HG03558 (cell line): ENCODE data around the gene KRT32.

Source experiments
- ATAC-seq: cut with Tn5 transposase; IDR thresholded peaks from one replicate; pipeline ENCODE4 v1.9.1; 2021; ENCODE audit warnings: moderate number of reproducible peaks; ENCODE audit not compliant: unreplicated experiment; ENCODE audit errors: extremely low read depth

The KRT32 gene

GRCh38 chr17:41468346-41468745 lies 1.2 kb upstream of the KRT32 start:
- no peak for ATAC-seq

GRCh38 chr17:41467561-41467960 lies 375 bp upstream of the KRT32 start:
- no peak for ATAC-seq

- no peak for ATAC-seq
Observed at GRCh38 chr17:41464682-41465081, 2.5 kb downstream of the KRT32 start.

- ATAC-seq = no peak
Observed at GRCh38 chr17:41464173-41464572, 3.0 kb downstream of the KRT32 start.

GRCh38 chr17:41463746-41464145 lies 3.4 kb downstream of the KRT32 start:
- no peak for ATAC-seq

- ATAC-seq = no peak
Observed at GRCh38 chr17:41462705-41463104, 4.5 kb downstream of the KRT32 start.

- ATAC-seq = no peak
Observed at GRCh38 chr17:41457676-41458075, 9.5 kb downstream of the KRT32 start.

- no peak for ATAC-seq
Observed at GRCh38 chr17:41456204-41456603, 11.0 kb downstream of the KRT32 start.

GRCh38 chr17:41455236-41455635 lies 11.9 kb downstream of the KRT32 start:
- ATAC-seq = no peak

GRCh38 chr17:41453066-41453465 lies 14.1 kb downstream of the KRT32 start:
- no peak for ATAC-seq

- ATAC-seq = no peak
Observed at GRCh38 chr17:41452281-41452680, 14.9 kb downstream of the KRT32 start.

- ATAC-seq = no peak
Observed at GRCh38 chr17:41451154-41451728, 15.9 kb downstream of the KRT32 start.

GRCh38 chr17:41449008-41449407 lies 18.2 kb downstream of the KRT32 start:
- ATAC-seq = no peak

GRCh38 chr17:41448506-41448905 lies 18.7 kb downstream of the KRT32 start:
- no peak for ATAC-seq

- no peak for ATAC-seq
Observed at GRCh38 chr17:41446806-41447205, 20.4 kb downstream of the KRT32 start.

- ATAC-seq = no peak
Observed at GRCh38 chr17:41444640-41445039, 22.5 kb downstream of the KRT32 start.

GRCh38 chr17:41444186-41444585 lies 23.0 kb downstream of the KRT32 start:
- no peak for ATAC-seq

GRCh38 chr17:41442739-41443138 lies 24.4 kb downstream of the KRT32 start:
- ATAC-seq = no peak

- ATAC-seq = no peak
Observed at GRCh38 chr17:41440531-41441033, 26.6 kb downstream of the KRT32 start, which contains the start of gene KRT38. TSS of gene KRT38 (minus strand) at chr17:41440983. CDS start at chr17:41440921, 62 bp downstream.

GRCh38 chr17:41439375-41439774 lies 27.8 kb downstream of the KRT32 start:
- no peak for ATAC-seq

GRCh38 chr17:41437769-41438168 lies 29.4 kb downstream of the KRT32 start:
- ATAC-seq = no peak

- ATAC-seq = no peak
Observed at GRCh38 chr17:41437254-41437653, 29.9 kb downstream of the KRT32 start.
